ENCODE measurements around the gene FABP7.

- TF ChIP-seq CTCF (conservative IDR thresholded peaks at IDR 0.05 in 1 of 2, IDR thresholded peaks at IDR 0.05 in 1 of 2; ENCODE audit: low read depth in 1 of 2, low read length in 2 of 2): no peak
- TF ChIP-seq EZH2 (IDR thresholded peaks at IDR 0.05; ENCODE audit: low read length, missing control alignments): no peak
Measured at GRCh38 chr6:122804962-122805485, 25.5 kb downstream of the FABP7 start.

Data from fibroblast of lung (primary cell).